CD4-positive, alpha-beta memory T cell (primary cell): ENCODE data around the gene ZC3HAV1. TPM values are rescaled to one million over a fixed set of nuclear protein-coding genes. Genes with fewer than 3 reads are reported as not detected.
"Not testable (repeated sequence)": the region's sequence is repeated elsewhere in the genome, so short reads cannot be mapped to it uniquely, and the experiment has no call there.

Source experiments
- CTCF ChIA-PET: fragments of 350-600 bp; sonication (Branson Sonifier 250); formaldehyde crosslinking; loops from one replicate; lab custom pipeline; 2021; ENCODE audit warnings: inconsistent platforms; ENCODE audit not compliant: partially characterized antibody; lab: Charles Lee
- POLR2A ChIA-PET: fragments of 350-600 bp; sonication (Branson Sonifier 250); formaldehyde crosslinking; loops from one replicate; lab custom pipeline; 2021; ENCODE audit not compliant: partially characterized antibody; lab: Charles Lee
- DNase-seq, 5 donors: peaks; one replicate each; pipeline versions ENCODE4 v3.0.0 to v3.0.0-alpha.2; 2020 to 2022; ENCODE audit warnings: mixed read lengths in 1 of 5
- H3K27ac ChIP-seq: one replicate; pipeline ENCODE4 v1.7.0; 2013; ENCODE audit warnings: low read depth, low read length
- H3K27me3 ChIP-seq: 2 replicates; pipeline ENCODE4 v1.7.0; 2013; ENCODE audit warnings: mild to moderate bottlenecking, low read length, moderate library complexity; ENCODE audit not compliant: insufficient read depth
- H3K36me3 ChIP-seq: 2 replicates; pipeline ENCODE4 v1.7.0; 2013; ENCODE audit warnings: mild to moderate bottlenecking, low read length, moderate library complexity; ENCODE audit not compliant: insufficient read depth
- H3K4me1 ChIP-seq: 2 replicates; pipeline ENCODE4 v1.7.0; 2013; ENCODE audit warnings: mild to moderate bottlenecking, low read length, moderate library complexity; ENCODE audit not compliant: insufficient read depth
- H3K4me3 ChIP-seq, 2 donors: one replicate each; pipeline ENCODE4 v1.7.0; 2013; ENCODE audit warnings: low read length in 2 of 2, mild to moderate bottlenecking in 1 of 2
- H3K9me3 ChIP-seq, 2 donors: one replicate each; pipeline ENCODE4 v1.7.0; 2013; ENCODE audit warnings: low read length in 2 of 2, control low read depth in 1 of 2; ENCODE audit not compliant: control insufficient read depth in 1 of 2
- H3K27ac Mint-ChIP-seq, 7 donors: one replicate each; pipeline ENCODE4 v1.8.0; 2020 to 2021; ENCODE audit warnings: mixed read lengths in 7 of 7, mild to moderate bottlenecking in 6 of 7, inconsistent platforms in 3 of 7, moderate library complexity in 3 of 7
- H3K27me3 Mint-ChIP-seq, 2 donors: one replicate each; pipeline ENCODE4 v1.8.0; 2020 to 2021; ENCODE audit warnings: mixed read lengths in 2 of 2
- H3K36me3 Mint-ChIP-seq, 2 donors: one replicate each; pipeline ENCODE4 v1.8.0; 2020 to 2021; ENCODE audit warnings: mixed read lengths in 2 of 2, inconsistent platforms in 1 of 2, mild to moderate bottlenecking in 1 of 2
- H3K4me1 Mint-ChIP-seq, 4 donors: one replicate each; pipeline ENCODE4 v1.8.0; 2020 to 2021; ENCODE audit warnings: mixed read lengths in 4 of 4, mild to moderate bottlenecking in 1 of 4
- H3K4me3 Mint-ChIP-seq, 8 donors: one replicate each; pipeline ENCODE4 v1.8.0; 2020 to 2021; ENCODE audit warnings: mixed read lengths in 8 of 8, mild to moderate bottlenecking in 7 of 8, moderate library complexity in 6 of 8, inconsistent platforms in 3 of 8
- H3K9me3 Mint-ChIP-seq, 8 donors: one replicate each; pipeline ENCODE4 v1.8.0; 2020 to 2021; ENCODE audit warnings: mixed read lengths in 8 of 8, mild to moderate bottlenecking in 5 of 8, inconsistent platforms in 3 of 8, moderate library complexity in 1 of 8
- intact Hi-C: fragments of 100-400 bp; cut with micrococcal nuclease; formaldehyde crosslinking; loops from one replicate; pipeline ENCODE4 v1.15.1; 2023
- polyA plus RNA-seq, 2 donors: library from polyadenylated mRNA; unstranded; fragments of 300-500 nt; fragmentation: Illumina TruSeq; gene quantifications; one replicate each; pipeline ENCODE4 v1.2.3, GENCODE V29; 2021
- total RNA-seq, 2 experiments: library from RNA; stranded (reverse); gene quantifications; one replicate each; pipeline ENCODE4 v1.2.3, GENCODE V29; 2021

The ZC3HAV1 gene
- total and polyA plus RNA-seq, 4 experiments from 2014 or later = 150 to 169 (median 157) TPM

- H3K9me3 Mint-ChIP-seq, H3K27me3 Mint-ChIP-seq, H3K9me3 ChIP-seq, H3K27me3 ChIP-seq: not testable (repeated sequence)
- POLR2A ChIA-PET = interaction anchor here (0.7 to 9.2 kb wide), 12 partner anchors 10 to 1098 kb away, joined by 3 to 248 read pairs (median 22); partner anchors contain the start of genes LUC7L2 and ZC3HAV1
- H3K27ac ChIP-seq = peak overlapping the region; percentile 61
- peaks cover 56 to 92% (median 77%) of the 10 kb centered on the region in 4 donors for H3K4me1 Mint-ChIP-seq
- peaks cover 52 to 69% of the 10 kb centered on the region in 2 donors for H3K36me3 Mint-ChIP-seq
- peak in 1 of 5 donors; percentile 74 for DNase-seq
- H3K36me3 ChIP-seq = peaks cover 13% of the 10 kb centered on the region
- intact Hi-C loops = loop anchor here (10.0 kb wide), 2 partner anchors 629 to 1081 kb away; partner anchors contain the start of genes KDM7A and TRIM24
- CTCF ChIA-PET = interaction anchor here (0.8 to 5.7 kb wide), 9 partner anchors 10 to 207 kb away, joined by 3 to 70 read pairs (median 11); no protein-coding TSS in a partner anchor
- H3K4me3 ChIP-seq = peak overlapping the region; percentile 34 to 39
- H3K4me3 Mint-ChIP-seq = peak overlapping the region; percentile 78 to 93 (median 88)
- peaks cover 88% of the 10 kb centered on the region for H3K4me1 ChIP-seq
- H3K27ac Mint-ChIP-seq = peak overlapping the region; percentile 88 to 97 (median 93)
Observed at GRCh38 chr7:139093512-139093911, 16.0 kb downstream of the ZC3HAV1 start.

- H3K4me1 ChIP-seq = peaks cover 89% of the 10 kb centered on the region
- no peaks in the 10 kb centered on the region for H3K27me3 ChIP-seq
- no peak for DNase-seq
- Mint-ChIP-seq H3K27me3 (no peaks in the 10 kb centered on the region), H3K27ac (peak overlapping the region; percentile 88 to 97 (median 93)), H3K9me3 (peaks cover 0 to under 1% (median 0%) of the 10 kb centered on the region in 8 donors), H3K4me3 (peak overlapping the region; percentile 78 to 93 (median 88)), H3K4me1 (peaks cover 59 to 93% (median 80%) of the 10 kb centered on the region in 4 donors), H3K36me3 (peaks cover 62 to 74% of the 10 kb centered on the region in 2 donors)
- H3K9me3 ChIP-seq = no peaks in the 10 kb centered on the region
- H3K4me3 ChIP-seq = peak overlapping the region; percentile 2 to 37
- peaks cover 25% of the 10 kb centered on the region for H3K36me3 ChIP-seq
- intact Hi-C loops = loop anchor here (10.0 kb wide), 2 partner anchors 627 to 1083 kb away; partner anchors contain the start of genes KDM7A and TRIM24
- POLR2A ChIA-PET = interaction anchor here (1.0 to 9.2 kb wide), 7 partner anchors 11 to 140 kb away, joined by 3 to 248 read pairs (median 5); partner anchors contain the start of gene ZC3HAV1
- H3K27ac ChIP-seq = peak overlapping the region; percentile 61
- CTCF ChIA-PET = interaction anchor here (0.7 to 5.7 kb wide), 6 partner anchors 11 to 20 kb away, joined by 3 to 70 read pairs (median 5); no protein-coding TSS in a partner anchor
Observed at GRCh38 chr7:139092090-139092796, 17.3 kb downstream of the ZC3HAV1 start.

GRCh38 chr7:139091677-139091996 lies 17.9 kb downstream of the ZC3HAV1 start:
- no peaks in the 10 kb centered on the region for H3K27me3 ChIP-seq
- H3K36me3 ChIP-seq = peaks cover 29% of the 10 kb centered on the region
- Mint-ChIP-seq H3K27ac (peak overlapping the region; percentile 88 to 97 (median 93)), H3K9me3 (peaks cover 0 to 6% (median 0%) of the 10 kb centered on the region in 8 donors), H3K36me3 (peaks cover 62 to 77% of the 10 kb centered on the region in 2 donors), H3K27me3 (no peaks in the 10 kb centered on the region), H3K4me1 (peaks cover 62 to 94% (median 81%) of the 10 kb centered on the region in 4 donors), H3K4me3 (peak overlapping the region; percentile 78 to 93 (median 88))
- intact Hi-C loops = loop anchor here (10.0 kb wide), 2 partner anchors 627 to 1083 kb away; partner anchors contain the start of genes KDM7A and TRIM24
- peak overlapping the region; percentile 2 to 37 for H3K4me3 ChIP-seq
- peak overlapping the region; percentile 61 for H3K27ac ChIP-seq
- ChIA-PET POLR2A (interaction anchor here (1.0 to 9.2 kb wide), 7 partner anchors 11 to 141 kb away, joined by 3 to 248 read pairs (median 5); partner anchors contain the start of gene ZC3HAV1), CTCF (interaction anchor here (0.8 to 5.7 kb wide), 5 partner anchors 11 to 19 kb away, joined by 3 to 70 read pairs (median 6); no protein-coding TSS in a partner anchor)
- no peaks in the 10 kb centered on the region for H3K9me3 ChIP-seq
- peaks cover 90% of the 10 kb centered on the region for H3K4me1 ChIP-seq
- DNase-seq = no peak

DNA sequence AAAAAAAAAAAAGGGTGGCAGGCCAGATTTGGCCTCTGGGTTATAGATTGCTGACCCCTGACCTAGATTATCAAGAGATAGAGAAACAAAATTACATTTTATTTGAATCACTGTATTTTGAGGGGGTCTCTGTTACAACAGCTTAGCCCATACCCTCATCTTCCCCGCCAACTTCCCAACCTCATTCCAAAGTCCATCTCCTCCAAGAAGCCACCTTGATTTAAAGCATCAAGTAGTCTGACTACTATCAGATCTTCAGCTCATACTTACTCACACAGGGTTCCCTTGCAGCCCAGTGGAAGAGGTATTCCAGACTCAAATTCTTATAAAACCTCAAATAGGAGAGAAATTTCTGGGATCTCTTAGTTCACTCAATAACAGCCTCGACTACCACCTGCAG lies 20.4 kb downstream of the ZC3HAV1 start:
- peaks cover 0 to 8% (median 0%) of the 10 kb centered on the region in 8 donors for H3K9me3 Mint-ChIP-seq
- CTCF ChIA-PET = interaction anchor here (0.7 to 2.8 kb wide), 4 partner anchors 12 to 40 kb away, joined by 3 to 16 read pairs (median 4); no protein-coding TSS in a partner anchor
- POLR2A ChIA-PET = interaction anchor here (1.2 to 9.2 kb wide), 3 partner anchors 20 to 191 kb away, joined by 3 to 152 read pairs (median 4); partner anchors contain the start of gene ZC3HAV1
- H3K27me3 ChIP-seq = no peaks in the 10 kb centered on the region
- H3K27me3 Mint-ChIP-seq = no peaks in the 10 kb centered on the region
- peaks cover 95% of the 10 kb centered on the region for H3K4me1 ChIP-seq
- no peak overlapping the region for H3K27ac ChIP-seq
- no peaks in the 10 kb centered on the region for H3K9me3 ChIP-seq
- peak overlapping the region; percentile 68 to 88 (median 87) for H3K27ac Mint-ChIP-seq
- H3K4me3 ChIP-seq = no peak overlapping the region
- H3K36me3 Mint-ChIP-seq = peaks cover 69 to 83% of the 10 kb centered on the region in 2 donors
- peak overlapping the region in 4 of 8 donors; percentile 56 to 70 (median 62) for H3K4me3 Mint-ChIP-seq
- DNase-seq = no peak
- peaks cover 66 to 94% (median 84%) of the 10 kb centered on the region in 4 donors for H3K4me1 Mint-ChIP-seq
- intact Hi-C loops = no loop called here
- H3K36me3 ChIP-seq = peaks cover 48% of the 10 kb centered on the region

GRCh38 chr7:139088268-139088667 lies 21.3 kb downstream of the ZC3HAV1 start:
- Mint-ChIP-seq H3K36me3 (peaks cover 70 to 83% of the 10 kb centered on the region in 2 donors), H3K4me3 (peak overlapping the region in 7 of 8 donors; percentile 23 to 76 (median 60)), H3K9me3 (peaks cover 0 to 8% (median 0%) of the 10 kb centered on the region in 8 donors), H3K27me3 (no peaks in the 10 kb centered on the region), H3K4me1 (peaks cover 66 to 94% (median 82%) of the 10 kb centered on the region in 4 donors), H3K27ac (peak overlapping the region; percentile 10 to 90 (median 81))
- H3K4me1 ChIP-seq = peaks cover 95% of the 10 kb centered on the region
- POLR2A ChIA-PET = interaction anchor here (1.2 to 9.2 kb wide), 4 partner anchors 15 to 190 kb away, joined by 3 to 152 read pairs (median 16); partner anchors contain the start of gene ZC3HAV1
- H3K4me3 ChIP-seq = no peak overlapping the region
- peaks cover 56% of the 10 kb centered on the region for H3K36me3 ChIP-seq
- DNase-seq = no peak
- intact Hi-C loops = no loop called here
- H3K9me3 ChIP-seq = no peaks in the 10 kb centered on the region
- no peak overlapping the region for H3K27ac ChIP-seq
- H3K27me3 ChIP-seq = no peaks in the 10 kb centered on the region
- CTCF ChIA-PET = interaction anchor here (1.0 to 2.8 kb wide), 5 partner anchors 13 to 202 kb away, joined by 4 to 16 read pairs (median 5); no protein-coding TSS in a partner anchor

- ChIA-PET CTCF (interaction anchor here (1.3 to 2.8 kb wide), 6 partner anchors 8 to 70 kb away, joined by 4 to 16 read pairs (median 6); no protein-coding TSS in a partner anchor), POLR2A (interaction anchor here (1.0 to 14.0 kb wide), 5 partner anchors 8 to 46 kb away, joined by 3 to 244 read pairs (median 27); partner anchors contain the start of gene ZC3HAV1)
- H3K4me3 Mint-ChIP-seq = peak overlapping the region in 5 of 8 donors; percentile 8 to 87 (median 10)
- peaks cover 61 to 94% (median 80%) of the 10 kb centered on the region in 4 donors for H3K4me1 Mint-ChIP-seq
- peak overlapping the region; percentile 21 to 92 (median 79) for H3K27ac Mint-ChIP-seq
- no peak for DNase-seq
- no peaks in the 10 kb centered on the region for H3K27me3 Mint-ChIP-seq
- Histone ChIP-seq H3K27ac (no peak overlapping the region), H3K4me1 (peaks cover 95% of the 10 kb centered on the region), H3K36me3 (peaks cover 67% of the 10 kb centered on the region), H3K27me3 (no peaks in the 10 kb centered on the region), H3K9me3 (no peaks in the 10 kb centered on the region), H3K4me3 (peak overlapping the region in 1 of 2 donors; percentile 19)
- H3K9me3 Mint-ChIP-seq = peaks cover 0 to 8% (median 0%) of the 10 kb centered on the region in 8 donors
- H3K36me3 Mint-ChIP-seq = peaks cover 73 to 85% of the 10 kb centered on the region in 2 donors
- intact Hi-C loops = no loop called here
Observed at GRCh38 chr7:139087212-139087611, 22.3 kb downstream of the ZC3HAV1 start.
